NCI-H146 treated with DMSO at 0.1 percent for 48 hours (cell line): ENCODE data around the gene LSAMP.

ENCODE experiments used
- DNase-seq: peaks from one replicate; lab custom pipeline; 2025; ENCODE audit not compliant: unreplicated experiment; lab: John Stamatoyannopoulos, UW

Gene LSAMP

GRCh38 chr3:116032176-116032575, 413.1 kb downstream of the LSAMP start:
- no peak for DNase-seq

- DNase-seq = no peak
Measured at GRCh38 chr3:116030131-116030850, 415.0 kb downstream of the LSAMP start.

GRCh38 chr3:116029266-116029665, 416.0 kb downstream of the LSAMP start:
- no peak for DNase-seq

GRCh38 chr3:116028157-116028556, 417.1 kb downstream of the LSAMP start:
- DNase-seq = no peak

- no peak for DNase-seq
Measured at GRCh38 chr3:116020989-116021388, 424.3 kb downstream of the LSAMP start.

- DNase-seq = no peak
Measured at GRCh38 chr3:116020495-116020894, 424.8 kb downstream of the LSAMP start.

- no peak for DNase-seq
Measured at GRCh38 chr3:116019254-116019763, 426.0 kb downstream of the LSAMP start.

GRCh38 chr3:116018646-116019045, 426.6 kb downstream of the LSAMP start:
- DNase-seq = no peak

GRCh38 chr3:116015931-116016330, 429.4 kb downstream of the LSAMP start:
- no peak for DNase-seq

GRCh38 chr3:116007000-116007399, 438.3 kb downstream of the LSAMP start:
- no peak for DNase-seq

- DNase-seq = no peak
Measured at GRCh38 chr3:116005404-116005803, 439.9 kb downstream of the LSAMP start.

- no peak for DNase-seq
Measured at GRCh38 chr3:116002235-116002634, 443.1 kb downstream of the LSAMP start.

GRCh38 chr3:116001151-116001621, 444.1 kb downstream of the LSAMP start:
- DNase-seq = no peak

GRCh38 chr3:116000311-116000710, 445.0 kb downstream of the LSAMP start:
- DNase-seq = no peak

GRCh38 chr3:115999613-116000012, 445.7 kb downstream of the LSAMP start:
- no peak for DNase-seq

GRCh38 chr3:115999001-115999585, 446.2 kb downstream of the LSAMP start:
- no peak for DNase-seq

- no peak for DNase-seq
Measured at GRCh38 chr3:115996420-115997108, 448.7 kb downstream of the LSAMP start.

- DNase-seq = no peak
Measured at GRCh38 chr3:115990669-115991068, 454.6 kb downstream of the LSAMP start.

- DNase-seq = no peak
Measured at GRCh38 chr3:115989684-115990421, 455.4 kb downstream of the LSAMP start.

GRCh38 chr3:115986555-115987207, 458.6 kb downstream of the LSAMP start:
- no peak for DNase-seq

GRCh38 chr3:115982629-115983028, 462.7 kb downstream of the LSAMP start:
- DNase-seq = no peak
